Measurements from ENCODE around the gene FBXW7.

- TF ChIP-seq POLR2AphosphoS5 (IDR thresholded peaks at IDR 0.05; ENCODE audit: low read depth, low read length) (no peak), POLR2A (IDR thresholded peaks at IDR 0.05; ENCODE audit: low read depth, low read length) (no peak), POU2F2 (IDR thresholded peaks at IDR 0.05; ENCODE audit: low read depth, low read length) (no peak), TAF1 (IDR thresholded peaks at IDR 0.05; ENCODE audit: low read depth, low read length) (no peak)
Observed at GRCh38 chr4:152545088-152545487, 9.2 kb upstream of the FBXW7 start.

All from GM12891 (cell line).